ENCODE measurements around the gene C2CD2. TPM values are rescaled to one million over a fixed set of nuclear protein-coding genes. Genes with fewer than 3 reads are reported as not detected.
A peak's percentile ranks its signal among the peaks of the same experiment; 100 is the strongest.

The C2CD2 gene
- total RNA-seq, 2 donors from 2014 or later: 13.3 to 16.1 TPM

- Histone ChIP-seq H3K36me3 (no peaks in the 10 kb centered on the region), H3K9me3 (no peaks in the 10 kb centered on the region), H3K9ac (ENCODE audit: low read depth in 2 of 2, low read length in 2 of 2) (no peak overlapping the region), H3K27me3 (no peaks in the 10 kb centered on the region), H3K27ac (no peak overlapping the region), H3K4me1 (peaks cover 7% of the 10 kb centered on the region), H3K4me3 (no peak overlapping the region)
- no peak for TF ChIP-seq CTCF (IDR thresholded peaks at IDR 0.05)
- intact Hi-C loops (cut with DNase I): no loop called here
- no peak for DNase-seq
Measured at GRCh38 chr21:41924368-41924754, 29.5 kb downstream of the C2CD2 start.

- Histone ChIP-seq H3K4me3 (no peak overlapping the region), H3K9me3 (no peaks in the 10 kb centered on the region), H3K36me3 (no peaks in the 10 kb centered on the region), H3K27ac (no peak overlapping the region), H3K4me1 (peaks cover 7% of the 10 kb centered on the region), H3K27me3 (no peaks in the 10 kb centered on the region), H3K9ac (ENCODE audit: low read depth in 2 of 2, low read length in 2 of 2) (peak overlapping the region in 1 of 2 donors; percentile 58)
- DNase-seq: no peak
- intact Hi-C loops (cut with DNase I): no loop called here
- TF ChIP-seq CTCF (IDR thresholded peaks at IDR 0.05): no peak
Measured at GRCh38 chr21:41923631-41924367, 30.0 kb downstream of the C2CD2 start.

GRCh38 chr21:41923186-41923585, 30.6 kb downstream of the C2CD2 start:
- no peak overlapping the region for H3K4me3 ChIP-seq
- H3K36me3 ChIP-seq: no peaks in the 10 kb centered on the region
- no peaks in the 10 kb centered on the region for H3K9me3 ChIP-seq
- no peak overlapping the region for H3K27ac ChIP-seq
- intact Hi-C loops (cut with DNase I): no loop called here
- peaks cover 7% of the 10 kb centered on the region for H3K4me1 ChIP-seq
- peak overlapping the region in 1 of 2 donors; percentile 58 for H3K9ac ChIP-seq (ENCODE audit: low read depth in 2 of 2, low read length in 2 of 2)
- DNase-seq: no peak
- TF ChIP-seq CTCF (IDR thresholded peaks at IDR 0.05): no peak
- no peaks in the 10 kb centered on the region for H3K27me3 ChIP-seq

GRCh38 chr21:41921021-41921420, 32.8 kb downstream of the C2CD2 start:
- intact Hi-C loops (cut with DNase I): no loop called here
- no peak for DNase-seq

GRCh38 chr21:41920476-41920875, 33.3 kb downstream of the C2CD2 start:
- H3K36me3 ChIP-seq: peaks cover 6% of the 10 kb centered on the region
- H3K27ac ChIP-seq: no peak overlapping the region
- no peaks in the 10 kb centered on the region for H3K4me1 ChIP-seq
- DNase-seq: no peak
- no peak for TF ChIP-seq CTCF (IDR thresholded peaks at IDR 0.05)
- no peak overlapping the region for H3K4me3 ChIP-seq
- H3K27me3 ChIP-seq: no peaks in the 10 kb centered on the region
- H3K9me3 ChIP-seq: no peaks in the 10 kb centered on the region
- intact Hi-C loops (cut with DNase I): no loop called here
- H3K9ac ChIP-seq (ENCODE audit: low read depth in 2 of 2, low read length in 2 of 2): no peak overlapping the region

More at GRCh38 chr21:41921021-41921420, 32.8 kb downstream of the C2CD2 start:
- no peak for TF ChIP-seq CTCF (IDR thresholded peaks at IDR 0.05)
- H3K36me3 ChIP-seq: peaks cover 6% of the 10 kb centered on the region
- H3K9me3 ChIP-seq: no peaks in the 10 kb centered on the region
- no peak overlapping the region for H3K27ac ChIP-seq
- H3K4me3 ChIP-seq: no peak overlapping the region
- no peaks in the 10 kb centered on the region for H3K27me3 ChIP-seq
- H3K4me1 ChIP-seq: peaks cover 5% of the 10 kb centered on the region
- H3K9ac ChIP-seq (ENCODE audit: low read depth in 2 of 2, low read length in 2 of 2): no peak overlapping the region

Measured in colonic mucosa (tissue), 4 donors.